GM12878 (cell line): Measurements from ENCODE around the gene TNIP1. TPM values are rescaled to one million over a fixed set of nuclear protein-coding genes. Genes with fewer than 3 reads are reported as not detected.

Experiments
- BRCA1 ChIP-seq: IDR thresholded peaks from 2 replicates; pipeline ENCODE4 v1.6.1; 2011; ENCODE audit warnings: low read depth, low read length, improper control_type of control experiment
- CBFB ChIP-seq: IDR thresholded peaks from 2 replicates; pipeline ENCODE4 v1.6.1; 2016; ENCODE audit warnings: antibody characterized with exemption, low read depth
- CBX3 ChIP-seq: fragments of 200-600 bp; sonication (generic); IDR thresholded peaks from 2 replicates; pipeline ENCODE4 v1.6.1; 2016; ENCODE audit warnings: low read depth, borderline replicate concordance
- CBX5 ChIP-seq: sonication (generic); IDR thresholded peaks from 2 replicates; pipeline ENCODE4 v1.6.1; 2016; ENCODE audit warnings: low read depth, moderate library complexity, mild to moderate bottlenecking, inconsistent platforms
- CEBPB ChIP-seq, 2 experiments: fragments of 150-350 bp in 1 of 2; IDR thresholded peaks; 2 replicates each; pipeline ENCODE4 v1.6.1; 2012 to 2014; ENCODE audit warnings: low read depth in 2 of 2, low read length in 2 of 2, borderline replicate concordance in 1 of 2, inconsistent platforms in 1 of 2
- CHD4 ChIP-seq: fragments of 200-600 bp; sonication (generic); IDR thresholded peaks from 2 replicates; pipeline ENCODE4 v1.6.1; 2016; ENCODE audit warnings: mild to moderate bottlenecking
- CTCF ChIP-seq, 3 experiments: IDR thresholded peaks in 2 of 3; conservative IDR thresholded peaks in 1 of 3; 2 replicates each; pipeline ENCODE4 v1.5.1; 2011; ENCODE audit warnings: low read depth in 3 of 3, low read length in 3 of 3, mild to moderate bottlenecking in 3 of 3, control low read depth in 2 of 3, moderate library complexity in 2 of 3, inconsistent platforms in 1 of 3, mixed read lengths in 1 of 3; ENCODE audit not compliant: control insufficient read depth in 2 of 3, insufficient read depth in 1 of 3; ENCODE audit errors: extremely low read depth in 1 of 3
- EZH2 ChIP-seq: IDR thresholded peaks from 2 replicates; pipeline ENCODE4 v1.6.1; 2012; ENCODE audit warnings: low read depth, mild to moderate bottlenecking, control low read depth, inconsistent platforms, low read length, borderline replicate concordance; ENCODE audit not compliant: control insufficient read depth
- GATAD2B ChIP-seq: fragments of 450-650 bp; conservative IDR thresholded peaks from 2 replicates; pipeline ENCODE4 v1.6.1; 2017; ENCODE audit warnings: low read depth, mild to moderate bottlenecking, moderate library complexity
- HCFC1 ChIP-seq: fragments of 150-350 bp; IDR thresholded peaks from 2 replicates; pipeline ENCODE4 v1.6.1; 2014; ENCODE audit warnings: low read length
- HDAC2 ChIP-seq: fragments of 200-600 bp; sonication (generic); IDR thresholded peaks from 2 replicates; pipeline ENCODE4 v1.6.1; 2017
- IRF4 ChIP-seq: IDR thresholded peaks from 2 replicates; pipeline ENCODE4 v1.6.1; 2011; ENCODE audit warnings: low read depth, low read length
- MTA2 ChIP-seq: fragments of 450-650 bp; IDR thresholded peaks from 2 replicates; pipeline ENCODE4 v1.6.1; 2016; ENCODE audit warnings: low read depth, mild to moderate bottlenecking, moderate library complexity
- MYB ChIP-seq: fragments of 150-350 bp; IDR thresholded peaks from 2 replicates; pipeline ENCODE4 v1.6.1; 2014; ENCODE audit warnings: mild to moderate bottlenecking, low read depth, low read length, borderline replicate concordance
- NBN ChIP-seq: fragments of 450-650 bp; IDR thresholded peaks from 2 replicates; pipeline ENCODE4 v1.6.1; 2016
- NFYB ChIP-seq: IDR thresholded peaks from 2 replicates; pipeline ENCODE4 v1.6.1; 2011; ENCODE audit warnings: low read depth, mild to moderate bottlenecking, low read length, improper control_type of control experiment, moderate library complexity; ENCODE audit not compliant: insufficient read depth
- PBX3 ChIP-seq: IDR thresholded peaks from 2 replicates; pipeline ENCODE4 v1.6.1; 2011; ENCODE audit warnings: mild to moderate bottlenecking, low read depth, low read length, moderate library complexity; ENCODE audit not compliant: insufficient replicate concordance
- POLR2A ChIP-seq: IDR thresholded peaks from 2 replicates; pipeline ENCODE4 v1.6.1; 2011; ENCODE audit warnings: low read depth, mild to moderate bottlenecking, low read length
- POU2F2 ChIP-seq: IDR thresholded peaks from 3 replicates; pipeline ENCODE4 v1.6.1; 2011; ENCODE audit warnings: low read depth, mild to moderate bottlenecking, low read length, borderline replicate concordance
- SMC3 ChIP-seq: IDR thresholded peaks from 2 replicates; pipeline ENCODE4 v1.6.1; 2011; ENCODE audit warnings: low read length, improper control_type of control experiment, borderline replicate concordance
- SUPT20H ChIP-seq: IDR thresholded peaks from 2 replicates; pipeline ENCODE4 v1.6.1; 2011; ENCODE audit warnings: low read depth, mild to moderate bottlenecking, low read length, moderate library complexity, borderline replicate concordance; ENCODE audit not compliant: control insufficient read depth
- ZNF207 ChIP-seq: fragments of 450-650 bp; IDR thresholded peaks from 2 replicates; pipeline ENCODE4 v1.6.1; 2014; ENCODE audit warnings: antibody characterized with exemption, mild to moderate bottlenecking, borderline replicate concordance
- ZNF217 ChIP-seq: fragments of 450-650 bp; IDR thresholded peaks from 2 replicates; pipeline ENCODE4 v1.6.1; 2017; ENCODE audit warnings: antibody characterized with exemption, mild to moderate bottlenecking
- ZNF622 ChIP-seq: fragments of 450-650 bp; IDR thresholded peaks from 2 replicates; pipeline ENCODE4 v1.6.1; 2017; ENCODE audit warnings: mild to moderate bottlenecking, inconsistent platforms
- ZSCAN29 ChIP-seq: fragments of 450-650 bp; IDR thresholded peaks from 2 replicates; pipeline ENCODE4 v1.6.1; 2017; ENCODE audit warnings: mild to moderate bottlenecking, moderate library complexity
- polyA plus RNA-seq, 11 experiments: library from polyadenylated mRNA; depleted of rRNA in 4 of 11; unstranded in 6 of 11; stranded (reverse) in 5 of 11; fragments of >200 nt; fragmentation: Nextera tagmentation in 4 of 11; fragmentation: Illumina TruSeq in 1 of 11; extraction: Ambion mirVana in 4 of 11; extraction: Trizol in 1 of 11; gene quantifications; 1 replicate in 1 of 11; 2 replicates in 10 of 11; pipeline versions ENCODE4 v1.2.1 to v1.2.3, GENCODE V29; 2011 to 2016; ENCODE audit warnings: inconsistent platforms in 2 of 11, missing spikeins in 2 of 11, low read depth in 1 of 11
- total RNA-seq, 4 experiments: library from RNA; depleted of rRNA in 3 of 4; stranded (reverse); fragments of >200 nt in 3 of 4; fragmentation: Illumina TruSeq in 1 of 4; extraction: Trizol in 1 of 4; gene quantifications; 2 replicates each; pipeline versions ENCODE4 v1.2.1 to v1.2.3, GENCODE V29; 2013 to 2021

TNIP1 gene
- total and polyA plus RNA-seq, 10 of the 15 experiments (the other 5 are each of a cell fraction or from before 2014, with no cell fraction given): 4.4 to 279 (median 150) TPM

- TF ChIP-seq CTCF (IDR thresholded peaks at IDR 0.05 in 2 of 3, conservative IDR thresholded peaks at IDR 0.05 in 1 of 3; ENCODE audit: control insufficient read depth in 2 of 3, extremely low read depth in 1 of 3, insufficient read depth in 1 of 3, low read depth in 3 of 3, low read length in 3 of 3) (no peak), ZSCAN29 (no peak), SUPT20H (no peak), IRF4 (no peak), ZNF207 (no peak; the same call in 1 of the 2 replicates), NFYB (peak; percentile 85), NBN (peak; percentile 83), HDAC2 (no peak), POLR2A (peak; percentile 89), SMC3 (0 out of 2 replicates have a peak, but pooled peaks have one; percentile 1), POU2F2 (no peak; the same call in 2 of the 3 replicates), EZH2 (no peak), PBX3 (peak; percentile 97), CEBPB (IDR thresholded peaks at IDR 0.05; ENCODE audit: borderline replicate concordance in 1 of 2, low read depth in 2 of 2, low read length in 2 of 2) (no peak), ZNF622 (no peak), CHD4 (no peak), CBX3 (no peak), CBFB (peak; percentile 44; the same call in 1 of the 2 replicates), ZNF217 (no peak), BRCA1 (no peak), MTA2 (no peak), HCFC1 (peak; percentile 19; the same call in 1 of the 2 replicates), MYB (no peak), GATAD2B (peak; percentile 96; the same call in 1 of the 2 replicates), CBX5 (no peak)
- TF ChIP-seq, all 136 proteins: peak for 51
Measured at GRCh38 chr5:151080613-151081430, at the start of gene TNIP1 (continued).
